ENCODE measurements around the gene UMOD.

GRCh38 chr16:20329392-20330138, 22.9 kb downstream of the UMOD start:
- TF ChIP-seq GATA2 (IDR thresholded peaks at IDR 0.05; ENCODE audit: low read depth, low read length): no peak
- TF ChIP-seq GATA3 (IDR thresholded peaks at IDR 0.05; ENCODE audit: low read depth, low read length): no peak

All from SH-SY5Y (cell line).